IMR-90 (cell line): ENCODE measurements around the gene KCNMA1. TPM values are rescaled to one million over a fixed set of nuclear protein-coding genes. Genes with fewer than 3 reads are reported as not detected.

Experiments used
- ATAC-seq: fragments of 200-7000 bp; cut with Tn5 transposase; 2 replicates; pipeline ENCODE4 v1.9.1; 2020; ENCODE audit warnings: low read depth, mild to moderate bottlenecking, moderate library complexity
- BruUV-seq: library from RNA; stranded (reverse); fragments of 400-500 nt; replicated peaks from 2 replicates; lab custom pipeline; 2021; lab: Mats Ljungman, UMichigan
- CTCF ChIA-PET: fragments of 300-600 bp; formaldehyde crosslinking; extraction: SDS; loops from one replicate; lab custom pipeline; 2021; ENCODE audit warnings: antibody characterized with exemption; lab: Yijun Ruan, JAX
- POLR2A ChIA-PET: fragments of 300-600 bp; sonication (Branson Sonifier 250); formaldehyde crosslinking; loops from one replicate; lab custom pipeline; 2022; ENCODE audit warnings: antibody characterized with exemption; ENCODE audit not compliant: unreplicated experiment; lab: Charles Lee
- DNase-seq: peaks from one replicate; pipeline ENCODE4 v3.0.0; 2013
- H2AFZ ChIP-seq: replicated peaks from 2 replicates; pipeline ENCODE3; 2013; ENCODE audit warnings: low read length, mild to moderate bottlenecking; ENCODE audit not compliant: poor library complexity
- H2AK5ac ChIP-seq: 2 replicates; pipeline ENCODE4 v1.6.1; 2013; ENCODE audit warnings: low read depth, low read length, inconsistent platforms
- H2AK9ac ChIP-seq: replicated peaks from 2 replicates; pipeline ENCODE3; 2013; ENCODE audit warnings: mild to moderate bottlenecking, low read depth, low read length, moderate library complexity; ENCODE audit not compliant: poor library complexity
- H2BK120ac ChIP-seq: 2 replicates; pipeline ENCODE4 v1.6.1; 2013; ENCODE audit warnings: low read depth, low read length, inconsistent platforms
- H2BK15ac ChIP-seq: 3 replicates; pipeline ENCODE4 v1.6.1; 2013; ENCODE audit warnings: low read depth, low read length, inconsistent platforms
- H2BK20ac ChIP-seq: 2 replicates; pipeline ENCODE4 v1.6.1; 2013; ENCODE audit warnings: low read depth, mild to moderate bottlenecking, inconsistent platforms, low read length, moderate library complexity
- H2BK5ac ChIP-seq: 2 replicates; pipeline ENCODE4 v1.6.1; 2013; ENCODE audit warnings: mild to moderate bottlenecking, low read depth, low read length, inconsistent platforms; ENCODE audit not compliant: poor library complexity, severe bottlenecking
- H3K14ac ChIP-seq: replicated peaks from 2 replicates; pipeline ENCODE4 v1.6.1; 2013; ENCODE audit warnings: low read depth, low read length, inconsistent platforms
- H3K18ac ChIP-seq: 2 replicates; pipeline ENCODE4 v1.6.1; 2013; ENCODE audit warnings: low read depth, low read length, control low read depth
- H3K23ac ChIP-seq: 2 replicates; pipeline ENCODE4 v1.6.1; 2013; ENCODE audit warnings: low read depth, low read length, inconsistent platforms
- H3K27ac ChIP-seq: 2 replicates; pipeline ENCODE4 v1.5.1; 2013; ENCODE audit warnings: mild to moderate bottlenecking, control low read depth, low read length; ENCODE audit not compliant: insufficient read depth
- H3K27me3 ChIP-seq: 2 replicates; pipeline ENCODE4 v1.6.1; 2013; ENCODE audit warnings: low read length; ENCODE audit not compliant: control insufficient read depth, insufficient read depth
- H3K36me3 ChIP-seq: 2 replicates; pipeline ENCODE4 v1.6.1; 2013; ENCODE audit warnings: low read length, mixed read lengths; ENCODE audit not compliant: control insufficient read depth, insufficient read depth
- H3K4ac ChIP-seq: 2 replicates; pipeline ENCODE4 v1.6.1; 2013; ENCODE audit warnings: low read depth, low read length, inconsistent platforms
- H3K4me1 ChIP-seq: 2 replicates; pipeline ENCODE4 v1.6.1; 2013; ENCODE audit warnings: low read length, mixed read lengths; ENCODE audit not compliant: control insufficient read depth, insufficient read depth
- H3K4me2 ChIP-seq: 2 replicates; pipeline ENCODE4 v1.6.1; 2013; ENCODE audit warnings: low read depth, mild to moderate bottlenecking, control low read depth, low read length, moderate library complexity
- H3K4me3 ChIP-seq: 2 replicates; pipeline ENCODE4 v1.5.1; 2013; ENCODE audit warnings: low read depth, mild to moderate bottlenecking, control low read depth, low read length, moderate library complexity; ENCODE audit not compliant: insufficient read depth
- H3K56ac ChIP-seq: 2 replicates; pipeline ENCODE4 v1.6.1; 2013; ENCODE audit warnings: low read length, inconsistent platforms; ENCODE audit not compliant: insufficient read depth; ENCODE audit errors: extremely low read depth
- H3K79me1 ChIP-seq, 2 experiments: 2 replicates each; pipeline ENCODE4 v1.6.1; 2013; ENCODE audit warnings: low read length in 2 of 2, inconsistent platforms in 1 of 2, low read depth in 1 of 2
- H3K9ac ChIP-seq: 2 replicates; pipeline ENCODE4 v1.6.1; 2013; ENCODE audit warnings: low read depth, low read length, control low read depth
- H3K9me1 ChIP-seq: 2 replicates; pipeline ENCODE4 v1.6.1; 2013; ENCODE audit warnings: low read length, inconsistent platforms; ENCODE audit not compliant: insufficient read depth
- H3K9me3 ChIP-seq: 2 replicates; pipeline ENCODE4 v1.6.1; 2013; ENCODE audit warnings: low read length; ENCODE audit not compliant: control insufficient read depth, insufficient read depth
- H4K20me1 ChIP-seq: 2 replicates; pipeline ENCODE4 v1.6.1; 2013; ENCODE audit warnings: low read length, inconsistent platforms; ENCODE audit not compliant: insufficient read depth
- H4K5ac ChIP-seq: 2 replicates; pipeline ENCODE4 v1.6.1; 2013; ENCODE audit warnings: mild to moderate bottlenecking, low read depth, low read length, control low read depth
- H4K8ac ChIP-seq, 2 experiments: 2 replicates each; pipeline ENCODE4 v1.6.1; 2013; ENCODE audit warnings: low read depth in 2 of 2, low read length in 2 of 2, control low read depth in 1 of 2, inconsistent platforms in 1 of 2
- H4K91ac ChIP-seq: 2 replicates; pipeline ENCODE4 v1.6.1; 2013; ENCODE audit warnings: low read depth, low read length, inconsistent platforms; ENCODE audit not compliant: insufficient read depth
- BHLHE40 ChIP-seq: fragments of 150-350 bp; IDR thresholded peaks from 2 replicates; pipeline ENCODE4 v1.6.1; 2016; ENCODE audit warnings: mild to moderate bottlenecking, low read depth, low read length
- CHD1 ChIP-seq: IDR thresholded peaks from 2 replicates; pipeline ENCODE4 v1.6.1; 2012; ENCODE audit warnings: low read depth, low read length, improper control_type of control experiment
- MAZ ChIP-seq: IDR thresholded peaks from 2 replicates; pipeline ENCODE4 v1.6.1; 2012; ENCODE audit warnings: low read depth, mild to moderate bottlenecking, low read length, improper control_type of control experiment, moderate library complexity, borderline replicate concordance
- NFE2L2 ChIP-seq: fragments of 150-350 bp; IDR thresholded peaks from 2 replicates; pipeline ENCODE4 v1.6.1; 2016; ENCODE audit warnings: low read depth, mild to moderate bottlenecking, low read length
- USF2 ChIP-seq: fragments of 150-350 bp; IDR thresholded peaks from 2 replicates; pipeline ENCODE4 v1.6.1; 2017; ENCODE audit warnings: mild to moderate bottlenecking, antibody characterized with exemption, low read length, low read depth
- WGBS, 2 experiments: methylation state at CpG; one replicate each; pipeline versions ENCODE4 v1.1.5 to v1.1.7; 2013; ENCODE audit warnings: missing lambda C conversion rate in 2 of 2; ENCODE audit not compliant: insufficient read length in 1 of 2; ENCODE audit errors: extremely low coverage in 2 of 2; 5-methylcytosine and 5-hydroxymethylcytosine counted together
- dilution Hi-C: fragments of 300-500 bp; cut with HindIII; formaldehyde crosslinking; loops from one replicate; pipeline ENCODE4 v1.14.3; 2018; ENCODE audit warnings: low sequenced_read_pairs; ENCODE audit not compliant: unreplicated experiment
- in situ Hi-C: fragments of 300-500 bp; cut with MboI; formaldehyde crosslinking; loops from 3 replicates; pipeline ENCODE4 v1.14.3; 2019; ENCODE audit warnings: low sequenced_read_pairs, inconsistent platforms, mixed read lengths
- intact Hi-C: fragments of 100-400 bp; cut with micrococcal nuclease; formaldehyde crosslinking; loops from 2 replicates; pipeline ENCODE4 v1.10.0; 2022
- polyA plus RNA-seq, 3 experiments: library from polyadenylated mRNA; depleted of rRNA; stranded (reverse); fragments of >200 nt; gene quantifications; 2 replicates each; pipeline ENCODE4 v1.2.3, GENCODE V29; 2012; ENCODE audit warnings: low replicate concordance in 1 of 3
- total RNA-seq: library from RNA; depleted of rRNA; stranded (reverse); fragments of >200 nt; gene quantifications from 2 replicates; pipeline ENCODE4 v1.2.3, GENCODE V29; 2012

KCNMA1 gene
- total and polyA plus RNA-seq, 2 of the 4 experiments (the other 2 are of a cell fraction), result 25.6 to 29.6 TPM

DNA sequence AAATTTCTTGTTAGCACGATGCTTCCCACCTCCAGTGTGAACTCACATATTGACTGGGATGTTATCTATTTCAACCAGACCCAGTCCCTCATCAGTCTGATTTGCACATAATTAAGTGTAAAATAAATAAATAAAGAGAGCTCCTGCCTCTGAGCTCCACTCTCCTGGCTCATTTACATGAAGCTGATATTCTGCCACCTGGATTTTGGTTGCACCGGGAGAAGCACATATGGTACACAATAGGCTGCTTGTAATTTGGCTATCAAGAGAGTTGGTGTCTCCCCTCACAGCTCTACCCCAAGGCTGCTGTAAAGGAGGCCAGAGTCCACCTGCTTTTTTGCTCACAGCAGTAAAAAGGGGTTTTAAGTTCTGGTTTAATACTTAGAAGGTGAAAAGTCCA, 610.5 kb downstream of the KCNMA1 start:
- Histone ChIP-seq H3K4me3 (no peak overlapping the region), H3K4me1 (peaks cover 3% of the 10 kb centered on the region; the same call in 1 of the 2 replicates), H3K23ac (no peak overlapping the region), H3K18ac (no peak overlapping the region), H3K27me3 (no peaks in the 10 kb centered on the region), H3K79me1 (no peaks in the 10 kb centered on the region), H3K9ac (no peak overlapping the region), H2AFZ (no peak overlapping the region), H3K27ac (no peak overlapping the region), H2BK5ac (no peak overlapping the region), H3K4ac (no peak overlapping the region), H4K91ac (no peak overlapping the region), H3K56ac (no peak overlapping the region), H4K20me1 (no peaks in the 10 kb centered on the region), H2BK15ac (no peak overlapping the region), H3K9me1 (peaks cover 6% of the 10 kb centered on the region; the same call in 1 of the 2 replicates), H2BK20ac (no peak overlapping the region), H3K9me3 (no peaks in the 10 kb centered on the region), H2AK5ac (no peak overlapping the region), H3K4me2 (no peak overlapping the region), H3K14ac (no peak overlapping the region), H2AK9ac (no peak overlapping the region), H4K5ac (no peak overlapping the region), H4K8ac (no peak overlapping the region), H2BK120ac (no peak overlapping the region), H3K36me3 (no peaks in the 10 kb centered on the region)
- in situ Hi-C loops (no loop called here), intact Hi-C loops (no loop called here), dilution Hi-C loops (no loop called here)
- WGBS, 2 experiments, result no CpG with 5 or more reads among the region's 2 CpGs
- DNase-seq (no peak), ATAC-seq (no peak)
- ChIA-PET POLR2A (no interaction called here), CTCF (no interaction called here)
- no TSS peak for BruUV-seq
- TF ChIP-seq USF2 (no peak), NFE2L2 (no peak), CHD1 (no peak), MAZ (no peak), BHLHE40 (no peak)
